Adrenal gland (tissue), 5 donors: ENCODE measurements around the gene CPNE7.

Source experiments
- CTCF ChIP-seq, 6 experiments: fragments of 450-650 bp in 4 of 6; fragments of 200-600 bp in 2 of 6; sonication (generic) in 1 of 6; IDR thresholded peaks; 1 replicate in 5 of 6; 2 replicates in 1 of 6; pipeline versions ENCODE4 v1.5.1 to v1.8.0; 2016 to 2021; ENCODE audit warnings: antibody characterized with exemption in 6 of 6, mild to moderate bottlenecking in 2 of 6, moderate library complexity in 1 of 6
- POLR2A ChIP-seq, 2 donors: fragments of 450-650 bp; IDR thresholded peaks; one replicate each; pipeline ENCODE4 v1.6.1; 2017; ENCODE audit warnings: antibody characterized with exemption in 2 of 2, mild to moderate bottlenecking in 2 of 2, moderate library complexity in 1 of 2
- donor health status: DM: no; HTN: no; CAD: no.

GRCh38 chr16:89637379-89637778, 61.8 kb downstream of the CPNE7 start:
- TF ChIP-seq POLR2A (IDR thresholded peaks at IDR 0.05), result no peak
- no peak for TF ChIP-seq CTCF (IDR thresholded peaks at IDR 0.05)
